Liver (tissue), 9 donors: ENCODE data around the gene CSF2. TPM values are rescaled to one million over a fixed set of nuclear protein-coding genes. Genes with fewer than 3 reads are reported as not detected.

ENCODE experiments used
- DNase-seq: peaks from one replicate; pipeline ENCODE4 v3.0.0-alpha.2; 2017; ENCODE audit warnings: low spot score
- H3K27ac ChIP-seq, 2 donors: one replicate each; pipeline ENCODE4 v1.7.0; 2013; ENCODE audit warnings: inconsistent platforms in 2 of 2, low read length in 2 of 2, control low read depth in 1 of 2, low read depth in 1 of 2, mild to moderate bottlenecking in 1 of 2
- H3K27me3 ChIP-seq, 4 donors: one replicate each; pipeline versions ENCODE4 v1.6.1 to v1.7.0; 2013; ENCODE audit warnings: low read length in 3 of 4, inconsistent platforms in 1 of 4, mild to moderate bottlenecking in 1 of 4, moderate library complexity in 1 of 4; ENCODE audit not compliant: control insufficient read depth in 4 of 4, insufficient read depth in 4 of 4
- H3K36me3 ChIP-seq, 4 donors: one replicate each; pipeline versions ENCODE4 v1.6.1 to v1.7.0; 2013; ENCODE audit warnings: low read length in 3 of 4, mild to moderate bottlenecking in 3 of 4, low read depth in 1 of 4, moderate library complexity in 1 of 4; ENCODE audit not compliant: control insufficient read depth in 4 of 4, insufficient read depth in 3 of 4
- H3K4me1 ChIP-seq, 4 donors: one replicate each; pipeline versions ENCODE4 v1.6.1 to v1.7.0; 2013; ENCODE audit warnings: low read length in 3 of 4, mild to moderate bottlenecking in 3 of 4, moderate library complexity in 1 of 4; ENCODE audit not compliant: control insufficient read depth in 4 of 4, insufficient read depth in 4 of 4
- H3K4me3 ChIP-seq, 3 donors: one replicate each; pipeline versions ENCODE4 v1.6.1 to v1.7.0; 2013; ENCODE audit warnings: low read length in 3 of 3, control low read depth in 1 of 3, low read depth in 1 of 3, mild to moderate bottlenecking in 1 of 3
- H3K9ac ChIP-seq, 2 donors: one replicate each; pipeline ENCODE4 v1.7.0; 2013; ENCODE audit warnings: low read length in 2 of 2, mild to moderate bottlenecking in 2 of 2, moderate library complexity in 2 of 2, control low read depth in 1 of 2, low read depth in 1 of 2
- H3K9me3 ChIP-seq, 4 donors: one replicate each; pipeline versions ENCODE4 v1.6.1 to v1.7.0; 2013; ENCODE audit warnings: low read length in 3 of 4; ENCODE audit not compliant: control insufficient read depth in 4 of 4
- CTCF ChIP-seq: fragments of 150-350 bp; IDR thresholded peaks from 2 replicates; pipeline ENCODE4 v1.5.1; 2017; ENCODE audit warnings: improper control_type of control experiment, low read depth, low read length; ENCODE audit not compliant: missing input control
- EGR1 ChIP-seq, 2 donors: IDR thresholded peaks; 2 replicates each; pipeline ENCODE4 v1.6.1; 2016 to 2018; ENCODE audit warnings: antibody characterized with exemption in 2 of 2, low read depth in 2 of 2
- FOXA1 ChIP-seq: IDR thresholded peaks from 2 replicates; pipeline ENCODE4 v1.6.1; 2016; ENCODE audit warnings: antibody characterized with exemption
- FOXA2 ChIP-seq: IDR thresholded peaks from 2 replicates; pipeline ENCODE4 v1.6.1; 2016; ENCODE audit warnings: antibody characterized with exemption
- GABPA ChIP-seq, 2 donors: IDR thresholded peaks in 1 of 2; conservative IDR thresholded peaks in 1 of 2; 2 replicates each; pipeline ENCODE4 v1.6.1; 2016; ENCODE audit warnings: antibody characterized with exemption in 2 of 2, mild to moderate bottlenecking in 1 of 2, moderate library complexity in 1 of 2
- HNF4A ChIP-seq, 2 donors: conservative IDR thresholded peaks; 2 replicates each; pipeline ENCODE4 v1.6.1; 2016; ENCODE audit warnings: antibody characterized with exemption in 2 of 2, mild to moderate bottlenecking in 2 of 2
- HNF4G ChIP-seq: IDR thresholded peaks from 2 replicates; pipeline ENCODE4 v1.6.1; 2016; ENCODE audit warnings: antibody characterized with exemption
- JUND ChIP-seq, 2 donors: IDR thresholded peaks; 2 replicates each; pipeline ENCODE4 v1.6.1; 2016; ENCODE audit warnings: antibody characterized with exemption in 2 of 2
- MAX ChIP-seq: IDR thresholded peaks from 2 replicates; pipeline ENCODE4 v1.6.1; 2016; ENCODE audit warnings: antibody characterized with exemption
- NR2F2 ChIP-seq: IDR thresholded peaks from 2 replicates; pipeline ENCODE4 v1.6.1; 2016; ENCODE audit warnings: antibody characterized with exemption
- RAD21 ChIP-seq, 2 donors: IDR thresholded peaks; 2 replicates each; pipeline ENCODE4 v1.6.1; 2016; ENCODE audit warnings: antibody characterized with exemption in 2 of 2, mild to moderate bottlenecking in 2 of 2
- RXRA ChIP-seq, 2 donors: IDR thresholded peaks; 2 replicates each; pipeline ENCODE4 v1.6.1; 2017 to 2018; ENCODE audit warnings: antibody characterized with exemption in 2 of 2, mild to moderate bottlenecking in 1 of 2
- SP1 ChIP-seq: IDR thresholded peaks from 2 replicates; pipeline ENCODE4 v1.6.1; 2018; ENCODE audit warnings: antibody characterized with exemption, mild to moderate bottlenecking
- TAF1 ChIP-seq: conservative IDR thresholded peaks from 2 replicates; pipeline ENCODE4 v1.6.1; 2016; ENCODE audit warnings: antibody characterized with exemption, mild to moderate bottlenecking
- YY1 ChIP-seq: IDR thresholded peaks from 2 replicates; pipeline ENCODE4 v1.6.1; 2016; ENCODE audit warnings: antibody characterized with exemption, mild to moderate bottlenecking
- WGBS: extraction: QIAGEN DNeasy Blood & Tissue Kit; methylation state at CpG from one replicate; pipeline ENCODE4 v1.1.7; 2013; 5-methylcytosine and 5-hydroxymethylcytosine counted together
- polyA plus RNA-seq, 2 donors: library from polyadenylated mRNA; stranded (reverse) in 1 of 2; unstranded in 1 of 2; fragments of 200-250 nt in 1 of 2; fragments of >200 nt in 1 of 2; fragmentation: Nextera tagmentation in 1 of 2; extraction: Ambion mirVana in 1 of 2; gene quantifications; one replicate each; pipeline versions ENCODE4 v1.2.1 to v1.2.3, GENCODE V29; 2013 to 2015
- total RNA-seq, 2 donors: library from RNA; depleted of rRNA; stranded (reverse); fragments of >200 nt; gene quantifications; one replicate each; pipeline ENCODE4 v1.2.3, GENCODE V29; 2014
- TF ChIP-seq, protein P1 (sequence below): IDR thresholded peaks from 2 replicates; pipeline ENCODE4 v1.6.1; 2016; ENCODE audit warnings: antibody characterized with exemption
- TF ChIP-seq, protein P2 (sequence below): IDR thresholded peaks from 2 replicates; pipeline ENCODE4 v1.6.1; 2016; ENCODE audit warnings: antibody characterized with exemption
- donor health status: healthy.
- donor health status: healthy.
- donor health status: healthy.
- donor health status: healthy.
- donor health status: healthy.

Gene CSF2
- total and polyA plus RNA-seq, 4 donors, result not detected

- Histone ChIP-seq H3K9ac (no peak overlapping the region), H3K4me3 (no peak overlapping the region), H3K27me3 (no peaks in the 10 kb centered on the region), H3K4me1 (peaks cover 0 to 2% (median 0%) of the 10 kb centered on the region in 4 donors), H3K9me3 (no peaks in the 10 kb centered on the region), H3K27ac (no peak overlapping the region), H3K36me3 (no peaks in the 10 kb centered on the region)
- no peak for DNase-seq
- TF ChIP-seq FOXA2, result no peak
- no peak for TF ChIP-seq NR2F2
- no peak for TF ChIP-seq RXRA (IDR thresholded peaks at IDR 0.05)
- TF ChIP-seq HNF4G, result no peak
- TF ChIP-seq EGR1 (IDR thresholded peaks at IDR 0.05; ENCODE audit: low read depth in 2 of 2), result no peak
- no peak for TF ChIP-seq CTCF
- 94% methylated on average over 13 of the region's 13 CpGs for WGBS
These were observed 7.5 kb upstream of the CSF2 start for GRCh38 chr5:132065951-132066701.

- WGBS, result 96% methylated on average over 4 of the region's 4 CpGs
- Histone ChIP-seq H3K27ac (no peak overlapping the region), H3K4me3 (no peak overlapping the region), H3K9ac (no peak overlapping the region), H3K4me1 (peaks cover 0 to 2% (median 0%) of the 10 kb centered on the region in 4 donors), H3K36me3 (no peaks in the 10 kb centered on the region), H3K9me3 (no peaks in the 10 kb centered on the region), H3K27me3 (no peaks in the 10 kb centered on the region)
- DNase-seq, result no peak
- TF ChIP-seq GABPA (IDR thresholded peaks at IDR 0.05 in 1 of 2, conservative IDR thresholded peaks at IDR 0.05 in 1 of 2) (no peak), CTCF (no peak), YY1 (no peak), RAD21 (IDR thresholded peaks at IDR 0.05) (no peak), FOXA2 (no peak)
These were observed 6.7 kb upstream of the CSF2 start for GRCh38 chr5:132066871-132067270.

DNA sequence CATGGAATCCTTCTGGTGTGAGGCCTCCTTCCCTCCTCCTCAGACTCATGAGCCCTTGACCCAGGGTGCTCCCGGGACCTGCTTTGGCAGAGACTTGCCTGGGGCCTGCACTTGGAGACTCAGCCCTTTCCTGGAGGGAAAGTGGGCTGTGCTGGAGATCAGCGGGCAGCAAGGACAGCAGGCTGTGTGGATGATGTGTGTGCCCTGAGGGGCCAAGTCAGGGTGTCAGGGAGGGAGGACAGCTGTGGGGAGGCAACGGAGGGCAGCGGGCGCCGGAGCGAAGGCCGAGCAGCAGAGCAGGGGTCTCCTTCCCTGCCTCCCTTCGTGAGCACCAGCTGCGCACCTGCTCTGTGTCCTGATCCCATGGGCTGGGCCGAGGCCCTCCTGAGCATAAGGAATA is 6.1 kb upstream of the CSF2 start:
- WGBS, result 95% methylated on average over 11 of the region's 11 CpGs
- Histone ChIP-seq H3K4me3 (no peak overlapping the region), H3K9ac (no peak overlapping the region), H3K9me3 (no peaks in the 10 kb centered on the region), H3K27me3 (no peaks in the 10 kb centered on the region), H3K27ac (no peak overlapping the region), H3K36me3 (no peaks in the 10 kb centered on the region), H3K4me1 (peaks cover 0 to 2% (median 0%) of the 10 kb centered on the region in 4 donors)
- DNase-seq, result no peak
- no peak for TF ChIP-seq RAD21 (IDR thresholded peaks at IDR 0.05)
- no peak for TF ChIP-seq TAF1
- TF ChIP-seq, protein P1, sequence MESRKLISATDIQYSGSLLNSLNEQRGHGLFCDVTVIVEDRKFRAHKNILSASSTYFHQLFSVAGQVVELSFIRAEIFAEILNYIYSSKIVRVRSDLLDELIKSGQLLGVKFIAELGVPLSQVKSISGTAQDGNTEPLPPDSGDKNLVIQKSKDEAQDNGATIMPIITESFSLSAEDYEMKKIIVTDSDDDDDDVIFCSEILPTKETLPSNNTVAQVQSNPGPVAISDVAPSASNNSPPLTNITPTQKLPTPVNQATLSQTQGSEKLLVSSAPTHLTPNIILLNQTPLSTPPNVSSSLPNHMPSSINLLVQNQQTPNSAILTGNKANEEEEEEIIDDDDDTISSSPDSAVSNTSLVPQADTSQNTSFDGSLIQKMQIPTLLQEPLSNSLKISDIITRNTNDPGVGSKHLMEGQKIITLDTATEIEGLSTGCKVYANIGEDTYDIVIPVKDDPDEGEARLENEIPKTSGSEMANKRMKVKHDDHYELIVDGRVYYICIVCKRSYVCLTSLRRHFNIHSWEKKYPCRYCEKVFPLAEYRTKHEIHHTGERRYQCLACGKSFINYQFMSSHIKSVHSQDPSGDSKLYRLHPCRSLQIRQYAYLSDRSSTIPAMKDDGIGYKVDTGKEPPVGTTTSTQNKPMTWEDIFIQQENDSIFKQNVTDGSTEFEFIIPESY, result no peak
- no peak for TF ChIP-seq SP1
- TF ChIP-seq FOXA1, result no peak
- TF ChIP-seq YY1, result no peak
- no peak for TF ChIP-seq JUND (IDR thresholded peaks at IDR 0.05)
- no peak for TF ChIP-seq FOXA2
- no peak for TF ChIP-seq MAX
- TF ChIP-seq, protein P2, sequence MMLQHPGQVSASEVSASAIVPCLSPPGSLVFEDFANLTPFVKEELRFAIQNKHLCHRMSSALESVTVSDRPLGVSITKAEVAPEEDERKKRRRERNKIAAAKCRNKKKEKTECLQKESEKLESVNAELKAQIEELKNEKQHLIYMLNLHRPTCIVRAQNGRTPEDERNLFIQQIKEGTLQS, result no peak
- TF ChIP-seq NR2F2, result no peak
- TF ChIP-seq HNF4G, result no peak
- TF ChIP-seq EGR1 (IDR thresholded peaks at IDR 0.05; ENCODE audit: low read depth in 2 of 2), result no peak
- TF ChIP-seq CTCF, result no peak
- TF ChIP-seq RXRA (IDR thresholded peaks at IDR 0.05), result no peak
- no peak for TF ChIP-seq HNF4A (conservative IDR thresholded peaks at IDR 0.05)
